HG02970 (cell line): ENCODE measurements around the gene HSPA1L.
"Not testable (repeated sequence)": the region's sequence is repeated elsewhere in the genome, so short reads cannot be mapped to it uniquely, and the experiment has no call there.

Experiments
- ATAC-seq: cut with Tn5 transposase; IDR thresholded peaks from one replicate; pipeline ENCODE4 v1.9.1; 2021; ENCODE audit warnings: mild to moderate bottlenecking, moderate library complexity, moderate number of reproducible peaks; ENCODE audit not compliant: unreplicated experiment, low FRiP score

Gene HSPA1L

GRCh38 chr6:31815025-31815838 lies at the start of gene HSPA1L, which contains the start of gene HSPA1A:
HSPA1L (minus strand) TSS chr6:31815283; CDS start chr6:31811972, 3,311 bp downstream.
HSPA1A (plus strand) TSS chr6:31815543; CDS start chr6:31815757, 214 bp downstream.
- ATAC-seq, result peak; percentile 31

- ATAC-seq, result no peak
These were observed 49.7 kb upstream of the HSPA1L start for GRCh38 chr6:31864818-31865204.

GRCh38 chr6:31864123-31864562 lies 49.1 kb upstream of the HSPA1L start:
- not testable (repeated sequence) for ATAC-seq

- peak; percentile 92 for ATAC-seq
These were observed 47.5 kb upstream of the HSPA1L start, which contains the start of gene NEU1 for GRCh38 chr6:31862344-31863235. NEU1 (minus strand) TSS chr6:31862821; CDS start chr6:31862776, 45 bp downstream.

- no peak for ATAC-seq
These were observed 46.8 kb upstream of the HSPA1L start for GRCh38 chr6:31861919-31862343.

- no peak for ATAC-seq
These were observed 46.1 kb upstream of the HSPA1L start for GRCh38 chr6:31861150-31861549.

- no peak for ATAC-seq
These were observed 45.3 kb upstream of the HSPA1L start for GRCh38 chr6:31860349-31860748.

- ATAC-seq, result no peak
These were observed 44.8 kb upstream of the HSPA1L start for GRCh38 chr6:31859923-31860322.

GRCh38 chr6:31858707-31859106 lies 43.6 kb upstream of the HSPA1L start:
- no peak for ATAC-seq

- not testable (repeated sequence) for ATAC-seq
These were observed 42.7 kb upstream of the HSPA1L start for GRCh38 chr6:31857774-31858173.

GRCh38 chr6:31851980-31852718 lies 37.1 kb upstream of the HSPA1L start:
- not testable (repeated sequence) for ATAC-seq

GRCh38 chr6:31851485-31851832 lies 36.4 kb upstream of the HSPA1L start:
- no peak for ATAC-seq

- no peak for ATAC-seq
These were observed 35.8 kb upstream of the HSPA1L start for GRCh38 chr6:31850765-31851484.

- ATAC-seq, result no peak
These were observed 32.3 kb upstream of the HSPA1L start for GRCh38 chr6:31847276-31847978.

GRCh38 chr6:31844507-31844906 lies 29.4 kb upstream of the HSPA1L start:
- ATAC-seq, result no peak

GRCh38 chr6:31842053-31842452 lies 27.0 kb upstream of the HSPA1L start:
- no peak for ATAC-seq

GRCh38 chr6:31839779-31840126 lies 24.7 kb upstream of the HSPA1L start:
- not testable (repeated sequence) for ATAC-seq

- ATAC-seq, result no peak
These were observed 23.9 kb upstream of the HSPA1L start for GRCh38 chr6:31838968-31839367.

GRCh38 chr6:31838114-31838553 lies 23.1 kb upstream of the HSPA1L start:
- not testable (repeated sequence) for ATAC-seq
